RPMI7951 (cell line): Measurements from ENCODE around the gene DCAF17. TPM values are rescaled to one million over a fixed set of nuclear protein-coding genes. Genes with fewer than 3 reads are reported as not detected.
"Not testable (repeated sequence)": the region's sequence is repeated elsewhere in the genome, so short reads cannot be mapped to it uniquely, and the experiment has no call there.

ENCODE experiments used
- DNase-seq: peaks from one replicate; pipeline ENCODE4 v3.0.0-alpha.2; 2012; ENCODE audit warnings: low read depth
- total RNA-seq: library from RNA; depleted of rRNA; stranded (reverse); fragments of >200 nt; shearing (Covaris generic); gene quantifications from 2 replicates; pipeline ENCODE4 v1.2.3, GENCODE V29; 2014; rRNA removed

DCAF17 gene
- total RNA-seq, 1 experiment from 2014 or later = 16.6 TPM

DNA sequence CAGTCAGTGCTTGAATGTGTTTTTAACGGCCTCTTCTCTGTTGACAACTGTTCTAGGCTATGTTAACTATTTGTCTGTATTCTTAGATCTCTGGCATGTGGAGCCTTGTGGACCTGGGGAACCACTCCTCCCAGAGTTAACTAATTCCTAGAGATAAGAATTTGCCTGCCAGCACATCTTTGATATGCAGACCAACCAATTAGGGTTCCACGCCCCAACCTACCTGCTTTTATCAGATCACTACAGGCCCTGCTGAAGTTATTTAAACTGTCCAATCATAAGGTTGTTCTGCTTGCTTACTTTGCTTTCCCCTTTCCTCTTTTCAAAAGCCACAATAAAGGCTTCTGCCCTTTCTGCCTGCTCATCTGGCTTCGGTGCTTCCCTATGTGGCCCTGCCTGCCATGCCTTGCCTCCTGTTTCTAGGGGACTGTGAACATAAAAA lies 79.7 kb downstream of the DCAF17 start:
- DNase-seq = no peak

DNA sequence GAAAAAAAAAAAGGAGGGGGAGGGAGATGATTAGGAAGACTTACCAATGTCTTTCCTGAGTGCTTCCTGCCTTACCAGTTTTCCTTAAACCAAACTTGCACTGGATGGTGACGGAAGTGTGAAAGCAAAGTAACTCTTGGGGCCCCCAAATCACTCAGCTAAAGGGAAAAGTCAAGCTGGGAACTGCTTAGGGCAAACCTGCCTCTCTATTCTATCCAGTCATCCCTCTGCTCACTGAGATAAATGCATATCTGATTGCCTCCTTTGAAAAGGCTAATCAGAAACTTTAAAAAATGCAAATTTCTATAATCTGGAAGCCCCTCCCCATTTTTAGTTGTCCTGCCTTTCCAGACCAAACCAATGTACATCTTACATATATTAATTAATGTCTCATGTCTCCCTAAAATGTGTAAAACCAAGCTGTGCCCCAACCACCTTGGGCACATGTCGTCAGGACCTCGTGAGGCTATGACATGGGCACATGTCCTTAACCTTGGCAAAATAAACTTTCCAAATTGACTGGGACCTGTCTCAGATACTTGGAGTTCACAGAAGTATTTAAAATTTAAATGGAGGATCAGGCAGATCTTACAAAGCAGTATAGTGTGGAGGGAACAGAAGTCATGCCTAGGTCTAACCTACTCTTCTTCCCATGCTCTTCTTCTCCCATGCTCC lies 81.0 kb downstream of the DCAF17 start:
- no peak for DNase-seq

- peak; percentile 86 for DNase-seq
These were observed 81.8 kb downstream of the DCAF17 start for GRCh38 chr2:171515672-171516298.

- peak; percentile 63 for DNase-seq
These were observed 82.8 kb downstream of the DCAF17 start for GRCh38 chr2:171516793-171517192.

- DNase-seq = no peak
These were observed 86.4 kb downstream of the DCAF17 start for GRCh38 chr2:171520471-171520870.

DNA sequence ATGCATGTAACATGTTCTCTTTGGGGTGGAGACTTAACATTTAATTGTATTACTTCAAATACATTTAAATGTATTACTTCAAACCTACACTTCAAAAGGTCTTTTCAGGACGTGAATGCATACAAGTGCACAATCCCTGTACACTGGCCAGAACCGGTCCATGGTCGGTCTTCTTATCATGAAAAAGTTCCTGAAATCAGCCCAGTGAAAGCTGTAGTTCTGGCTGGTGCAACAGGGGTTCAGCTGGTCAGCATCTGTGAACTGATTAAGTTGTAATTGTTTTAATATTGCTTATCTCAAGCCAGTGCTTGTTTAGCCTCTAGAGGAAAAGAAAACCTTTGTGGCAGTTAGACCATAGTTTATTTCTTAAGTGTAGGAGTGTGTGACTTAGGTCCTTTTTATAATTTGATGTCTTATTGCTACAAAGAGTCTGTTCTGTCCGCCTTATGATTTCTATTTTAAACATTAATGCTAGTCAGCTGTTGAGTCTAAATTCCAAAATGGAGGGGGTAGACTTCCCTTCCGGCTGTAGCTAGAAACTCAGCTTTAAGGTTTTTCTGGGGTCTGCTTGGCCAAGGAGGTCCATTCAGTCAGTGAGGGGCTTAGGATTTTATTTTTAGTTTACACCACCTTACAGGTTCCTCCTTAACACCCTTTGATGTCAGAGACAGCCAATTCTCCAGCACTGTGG lies 87.5 kb downstream of the DCAF17 start:
- no peak for DNase-seq

DNA sequence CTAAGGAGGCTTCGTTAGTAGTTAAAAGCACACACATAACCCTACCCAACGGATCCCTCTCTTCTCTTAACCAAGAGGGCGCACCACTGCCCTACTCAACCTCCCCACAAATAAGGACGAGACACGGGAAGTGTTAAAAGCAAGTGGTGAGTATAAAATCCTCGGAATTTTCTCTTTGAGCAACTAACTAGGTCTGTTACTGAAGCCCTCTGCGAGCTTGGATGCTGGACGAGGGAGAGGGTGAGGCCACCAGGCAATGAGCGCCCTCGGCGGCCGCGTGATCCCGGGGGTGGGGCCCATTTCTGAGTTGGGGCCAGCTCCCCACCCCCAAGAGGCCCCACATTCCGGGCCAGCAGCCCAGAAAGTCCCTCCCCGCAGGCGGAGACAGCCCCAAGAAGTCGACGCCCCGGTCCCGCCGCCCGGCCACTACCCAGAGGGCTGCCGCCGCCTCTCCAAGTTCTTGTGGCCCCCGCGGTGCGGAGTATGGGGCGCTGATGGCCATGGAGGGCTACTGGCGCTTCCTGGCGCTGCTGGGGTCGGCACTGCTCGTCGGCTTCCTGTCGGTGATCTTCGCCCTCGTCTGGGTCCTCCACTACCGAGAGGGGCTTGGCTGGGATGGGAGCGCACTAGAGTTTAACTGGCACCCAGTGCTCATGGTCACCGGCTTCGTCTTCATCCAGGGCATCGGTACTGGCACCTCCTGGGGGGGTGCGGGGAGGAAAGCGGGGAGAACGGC lies 88.2 kb downstream of the DCAF17 start, which contains the start of gene CYBRD1:
Gene CYBRD1 (plus strand): TSS at position 423 of the 736 bp plus-strand sequence. CDS start 72 bp downstream, at position 495.
- peak; percentile 90 for DNase-seq

DNA sequence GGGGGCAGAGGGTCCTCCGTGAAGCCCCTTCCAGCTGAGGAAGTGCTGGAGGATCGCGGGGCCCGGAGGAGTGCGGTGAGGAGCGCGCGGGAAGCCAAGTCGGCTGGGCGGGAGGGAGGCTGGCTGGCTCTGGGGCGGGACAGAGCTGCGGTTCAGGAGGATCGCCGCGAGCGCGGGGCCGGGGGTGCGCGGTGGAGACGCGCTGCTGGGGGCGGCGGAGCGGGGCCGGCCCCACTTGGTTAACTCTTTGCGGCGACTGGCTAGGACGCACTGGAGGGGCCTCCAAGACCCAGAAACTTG lies 88.7 kb downstream of the DCAF17 start:
- DNase-seq = no peak

GRCh38 chr2:171523088-171524017 lies 89.3 kb downstream of the DCAF17 start:
- DNase-seq = peak; percentile 90

DNA sequence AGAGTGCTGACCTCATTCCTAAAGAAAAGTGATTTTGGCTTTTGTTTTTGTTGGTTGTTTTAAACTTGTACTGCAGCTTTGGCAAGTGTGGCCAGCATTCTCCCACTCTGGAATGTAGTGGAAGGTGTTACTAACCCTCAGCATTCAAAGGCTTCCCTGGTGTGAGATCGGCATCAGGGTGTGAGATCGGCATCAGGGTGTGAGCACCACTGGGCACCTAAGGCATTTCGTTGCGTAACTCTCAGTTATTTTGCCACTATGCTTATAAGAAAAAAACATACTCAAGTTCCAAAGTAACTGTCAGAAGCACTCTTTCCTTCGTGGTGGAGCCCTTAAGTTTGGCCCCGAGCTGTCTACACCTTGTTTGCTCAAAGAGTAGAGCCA lies 90.0 kb downstream of the DCAF17 start:
- peak; percentile 32 for DNase-seq

DNA sequence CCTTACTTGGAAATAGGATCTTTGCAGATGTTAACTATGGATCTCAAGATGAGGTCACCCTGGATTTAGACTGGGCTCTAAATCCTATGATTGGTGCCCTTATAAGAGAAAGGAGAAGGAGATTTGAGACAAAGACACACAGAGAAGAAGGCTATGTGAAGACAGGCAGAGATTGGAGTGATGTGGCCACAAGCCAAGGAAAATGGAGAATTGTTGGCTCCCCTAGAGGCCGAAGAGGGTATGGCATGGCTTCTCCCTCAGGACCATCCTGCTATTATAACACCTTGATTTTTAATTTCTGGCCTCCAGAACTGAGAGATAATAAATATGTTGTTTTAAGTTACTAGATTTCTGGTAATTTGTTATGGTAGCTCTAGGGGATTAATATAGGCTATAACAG lies 95.9 kb downstream of the DCAF17 start:
- DNase-seq = peak; percentile 34

DNA sequence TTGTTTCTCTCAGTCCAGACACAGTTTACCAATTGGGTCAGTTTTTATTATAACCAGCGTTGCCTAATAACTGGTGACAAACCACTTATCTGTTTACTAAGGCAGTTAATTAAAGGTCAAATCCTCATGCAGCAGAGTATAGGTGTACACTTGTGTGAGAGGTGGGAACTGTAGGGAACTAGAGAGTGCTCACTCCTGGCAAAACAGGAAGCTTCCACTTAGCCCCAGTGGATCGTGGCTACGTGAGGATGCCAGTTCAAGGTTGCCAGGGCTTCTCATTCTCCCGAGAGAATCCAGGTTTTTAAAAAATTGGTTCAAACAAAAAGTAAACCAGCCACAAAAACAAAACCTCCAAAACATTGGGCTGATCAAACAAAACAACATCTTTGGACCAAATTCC lies 96.4 kb downstream of the DCAF17 start:
- no peak for DNase-seq

DNA sequence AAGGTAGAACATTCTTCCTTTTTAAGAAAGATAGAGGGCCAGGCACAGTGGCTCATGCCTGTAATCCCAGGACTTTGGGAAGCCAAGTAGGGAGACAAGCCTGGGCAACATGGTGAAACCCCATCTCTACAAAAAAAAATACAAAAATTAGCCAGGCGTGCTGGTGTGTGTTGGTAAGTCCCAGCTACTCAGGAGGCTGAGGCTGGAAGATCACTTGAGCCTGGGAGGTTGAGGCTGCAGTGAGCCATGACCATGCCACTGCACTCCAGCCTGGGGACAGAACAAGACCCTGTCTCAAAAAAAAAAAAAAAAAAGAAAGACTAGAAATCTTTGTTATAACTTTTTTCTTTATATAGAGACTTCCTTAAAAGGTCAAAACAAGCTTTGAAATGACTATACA lies 96.8 kb downstream of the DCAF17 start:
- DNase-seq = not testable (repeated sequence)

DNA sequence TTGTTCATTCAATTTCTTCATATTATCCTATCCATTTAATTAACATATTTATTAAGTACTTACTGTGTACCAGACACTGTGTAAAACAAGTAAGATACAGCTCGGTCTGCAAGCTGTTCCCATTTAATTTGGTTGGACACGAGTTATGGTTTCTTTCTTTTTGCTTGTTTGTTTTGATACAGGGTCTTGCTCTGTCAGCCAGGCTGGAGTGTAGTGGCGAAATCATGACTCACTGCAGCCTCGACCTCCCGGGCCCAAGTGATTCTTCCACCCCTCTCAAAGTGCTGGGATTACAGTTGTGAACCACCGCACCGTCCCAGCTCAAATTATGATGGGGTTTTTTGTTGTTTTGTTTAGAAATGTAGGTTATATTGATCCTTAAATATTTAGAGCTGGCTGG lies 97.3 kb downstream of the DCAF17 start:
- DNase-seq = peak; percentile 79

GRCh38 chr2:171531836-171532450 lies 97.9 kb downstream of the DCAF17 start:
- DNase-seq = peak; percentile 49

GRCh38 chr2:171533331-171533730 lies 99.3 kb downstream of the DCAF17 start:
- no peak for DNase-seq

Other genes with a start within 250 kb of the DCAF17 start
- gene METTL8, start 236 bp upstream of the DCAF17 start, total RNA-seq = 17.4 and 32.0 TPM in 2 replicates
- 125 and 139 TPM in 2 replicates for gene CYBRD1, start 88.2 kb downstream of the DCAF17 start, total RNA-seq